Measurements from ENCODE around the gene CORO2A.

DNA sequence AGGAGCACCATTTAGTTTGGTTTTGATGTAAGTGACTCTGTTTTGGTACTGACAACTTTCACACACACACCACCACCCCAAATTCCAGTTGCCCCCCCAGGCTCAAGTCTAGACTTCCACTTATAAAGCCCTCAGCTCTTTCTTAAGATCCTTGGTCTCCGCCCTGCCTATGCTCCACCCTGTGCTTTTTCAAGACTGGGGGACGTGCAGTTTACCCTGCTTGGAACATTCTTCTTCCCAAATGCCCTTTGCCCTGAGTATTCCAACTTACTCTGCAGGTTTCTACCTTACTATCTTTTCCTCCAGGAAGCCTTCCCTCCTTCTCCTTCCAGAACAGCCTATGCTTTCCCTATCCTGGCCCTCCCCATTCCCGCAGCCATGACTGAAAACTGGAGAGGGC lies 72.0 kb downstream of the CORO2A start:
- no peak for TF ChIP-seq TAF1 (IDR thresholded peaks at IDR 0.05; ENCODE audit: borderline replicate concordance, low read depth, low read length)
- TF ChIP-seq KDM1A (IDR thresholded peaks at IDR 0.05; ENCODE audit: borderline replicate concordance) = no peak
- TF ChIP-seq TCF12 (IDR thresholded peaks at IDR 0.05; ENCODE audit: low read depth, low read length) = no peak
- TF ChIP-seq SIN3A (IDR thresholded peaks at IDR 0.05; ENCODE audit: low read depth, low read length) = no peak
- TF ChIP-seq, protein P1, sequence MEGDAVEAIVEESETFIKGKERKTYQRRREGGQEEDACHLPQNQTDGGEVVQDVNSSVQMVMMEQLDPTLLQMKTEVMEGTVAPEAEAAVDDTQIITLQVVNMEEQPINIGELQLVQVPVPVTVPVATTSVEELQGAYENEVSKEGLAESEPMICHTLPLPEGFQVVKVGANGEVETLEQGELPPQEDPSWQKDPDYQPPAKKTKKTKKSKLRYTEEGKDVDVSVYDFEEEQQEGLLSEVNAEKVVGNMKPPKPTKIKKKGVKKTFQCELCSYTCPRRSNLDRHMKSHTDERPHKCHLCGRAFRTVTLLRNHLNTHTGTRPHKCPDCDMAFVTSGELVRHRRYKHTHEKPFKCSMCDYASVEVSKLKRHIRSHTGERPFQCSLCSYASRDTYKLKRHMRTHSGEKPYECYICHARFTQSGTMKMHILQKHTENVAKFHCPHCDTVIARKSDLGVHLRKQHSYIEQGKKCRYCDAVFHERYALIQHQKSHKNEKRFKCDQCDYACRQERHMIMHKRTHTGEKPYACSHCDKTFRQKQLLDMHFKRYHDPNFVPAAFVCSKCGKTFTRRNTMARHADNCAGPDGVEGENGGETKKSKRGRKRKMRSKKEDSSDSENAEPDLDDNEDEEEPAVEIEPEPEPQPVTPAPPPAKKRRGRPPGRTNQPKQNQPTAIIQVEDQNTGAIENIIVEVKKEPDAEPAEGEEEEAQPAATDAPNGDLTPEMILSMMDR (IDR thresholded peaks at IDR 0.05 in 2 of 3, conservative IDR thresholded peaks at IDR 0.05 in 1 of 3; ENCODE audit: control insufficient read depth in 2 of 3, extremely low read depth in 1 of 3, insufficient read depth in 1 of 3, low read depth in 3 of 3, low read length in 3 of 3) = no peak
- TF ChIP-seq BRCA1 (IDR thresholded peaks at IDR 0.05; ENCODE audit: low read depth, low read length) = no peak
- TF ChIP-seq, protein P2, sequence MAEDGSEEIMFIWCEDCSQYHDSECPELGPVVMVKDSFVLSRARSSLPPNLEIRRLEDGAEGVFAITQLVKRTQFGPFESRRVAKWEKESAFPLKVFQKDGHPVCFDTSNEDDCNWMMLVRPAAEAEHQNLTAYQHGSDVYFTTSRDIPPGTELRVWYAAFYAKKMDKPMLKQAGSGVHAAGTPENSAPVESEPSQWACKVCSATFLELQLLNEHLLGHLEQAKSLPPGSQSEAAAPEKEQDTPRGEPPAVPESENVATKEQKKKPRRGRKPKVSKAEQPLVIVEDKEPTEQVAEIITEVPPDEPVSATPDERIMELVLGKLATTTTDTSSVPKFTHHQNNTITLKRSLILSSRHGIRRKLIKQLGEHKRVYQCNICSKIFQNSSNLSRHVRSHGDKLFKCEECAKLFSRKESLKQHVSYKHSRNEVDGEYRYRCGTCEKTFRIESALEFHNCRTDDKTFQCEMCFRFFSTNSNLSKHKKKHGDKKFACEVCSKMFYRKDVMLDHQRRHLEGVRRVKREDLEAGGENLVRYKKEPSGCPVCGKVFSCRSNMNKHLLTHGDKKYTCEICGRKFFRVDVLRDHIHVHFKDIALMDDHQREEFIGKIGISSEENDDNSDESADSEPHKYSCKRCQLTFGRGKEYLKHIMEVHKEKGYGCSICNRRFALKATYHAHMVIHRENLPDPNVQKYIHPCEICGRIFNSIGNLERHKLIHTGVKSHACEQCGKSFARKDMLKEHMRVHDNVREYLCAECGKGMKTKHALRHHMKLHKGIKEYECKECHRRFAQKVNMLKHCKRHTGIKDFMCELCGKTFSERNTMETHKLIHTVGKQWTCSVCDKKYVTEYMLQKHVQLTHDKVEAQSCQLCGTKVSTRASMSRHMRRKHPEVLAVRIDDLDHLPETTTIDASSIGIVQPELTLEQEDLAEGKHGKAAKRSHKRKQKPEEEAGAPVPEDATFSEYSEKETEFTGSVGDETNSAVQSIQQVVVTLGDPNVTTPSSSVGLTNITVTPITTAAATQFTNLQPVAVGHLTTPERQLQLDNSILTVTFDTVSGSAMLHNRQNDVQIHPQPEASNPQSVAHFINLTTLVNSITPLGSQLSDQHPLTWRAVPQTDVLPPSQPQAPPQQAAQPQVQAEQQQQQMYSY (CRISPR knock-in tag; IDR thresholded peaks at IDR 0.05) = no peak
